Keratinocyte (primary cell): ENCODE results near the gene CCDC34. TPM values are rescaled to one million over a fixed set of nuclear protein-coding genes. Genes with fewer than 3 reads are reported as not detected.

Source experiments
- DNase-seq: peaks from one replicate; pipeline ENCODE4 v3.0.0-alpha.2; 2011; ENCODE audit warnings: low read depth, missing footprints, low spot score
- FAIRE-seq: peaks from 2 replicates; lab custom pipeline; 2011; peaks lifted over from hg19 to GRCh38; lab: Jason Lieb, UNC
- H2AFZ ChIP-seq: 2 replicates; pipeline ENCODE4 v1.6.0; 2012; ENCODE audit warnings: low read length, control low read depth, inconsistent platforms; ENCODE audit not compliant: control insufficient read depth
- H3K27ac ChIP-seq: 2 replicates; pipeline ENCODE4 v1.5.1; 2011; ENCODE audit warnings: low read length; ENCODE audit not compliant: control insufficient read depth, insufficient read depth
- H3K27me3 ChIP-seq: 3 replicates; pipeline ENCODE4 v1.6.0; 2011; ENCODE audit warnings: low read length; ENCODE audit not compliant: control insufficient read depth, insufficient read depth; ENCODE audit errors: extremely low read depth
- H3K36me3 ChIP-seq, 2 experiments: 2 replicates in 1 of 2; 3 replicates in 1 of 2; pipeline ENCODE4 v1.5.1; 2011; ENCODE audit warnings: low read length in 2 of 2, mild to moderate bottlenecking in 1 of 2; ENCODE audit not compliant: control insufficient read depth in 2 of 2, insufficient read depth in 2 of 2; ENCODE audit errors: extremely low read depth in 1 of 2
- H3K4me1 ChIP-seq: 3 replicates; pipeline ENCODE4 v1.5.1; 2011; ENCODE audit warnings: low read length; ENCODE audit not compliant: control insufficient read depth, insufficient read depth; ENCODE audit errors: extremely low read depth
- H3K4me2 ChIP-seq: 3 replicates; pipeline ENCODE4 v1.6.0; 2011; ENCODE audit warnings: low read depth, low read length; ENCODE audit not compliant: control insufficient read depth, insufficient read depth; ENCODE audit errors: extremely low read depth
- H3K4me3 ChIP-seq, 3 experiments: fragments of 200-600 bp in 1 of 3; sonication (generic) in 1 of 3; 2 replicates in 2 of 3; 3 replicates in 1 of 3; pipeline ENCODE4 v1.5.1; 2011 to 2016; ENCODE audit warnings: low read length in 3 of 3, mild to moderate bottlenecking in 3 of 3, control low read depth in 2 of 3, inconsistent platforms in 1 of 3, low read depth in 1 of 3, mixed read lengths in 1 of 3, mixed run types in 1 of 3, moderate library complexity in 1 of 3; ENCODE audit not compliant: control insufficient read depth in 2 of 3, insufficient read depth in 2 of 3; ENCODE audit errors: extremely low read depth in 1 of 3
- H3K79me2 ChIP-seq: 2 replicates; pipeline ENCODE4 v1.6.0; 2012; ENCODE audit warnings: low read length; ENCODE audit not compliant: control insufficient read depth, insufficient read depth
- H3K9ac ChIP-seq: 3 replicates; pipeline ENCODE4 v1.6.0; 2011; ENCODE audit warnings: low read length; ENCODE audit not compliant: control insufficient read depth, insufficient read depth; ENCODE audit errors: extremely low read depth
- H3K9me1 ChIP-seq: 3 replicates; pipeline ENCODE4 v1.6.0; 2011; ENCODE audit warnings: low read length; ENCODE audit not compliant: control insufficient read depth, insufficient read depth; ENCODE audit errors: extremely low read depth
- H3K9me3 ChIP-seq: 2 replicates; pipeline ENCODE4 v1.5.1; 2012; ENCODE audit warnings: low read depth, low read length; ENCODE audit not compliant: control insufficient read depth
- H4K20me1 ChIP-seq: 3 replicates; pipeline ENCODE4 v1.6.0; 2011; ENCODE audit warnings: low read length; ENCODE audit not compliant: control insufficient read depth, insufficient read depth; ENCODE audit errors: extremely low read depth
- CTCF ChIP-seq, 3 experiments: IDR thresholded peaks in 1 of 3; conservative IDR thresholded peaks in 1 of 3; optimal IDR thresholded peaks in 1 of 3; 2 replicates in 2 of 3; 3 replicates in 1 of 3; pipeline versions ENCODE3 to v1.5.1; 2011; ENCODE audit warnings: low read length in 3 of 3, mild to moderate bottlenecking in 3 of 3, moderate library complexity in 2 of 3, control low read depth in 1 of 3, inconsistent platforms in 1 of 3; ENCODE audit not compliant: insufficient read depth in 2 of 3; ENCODE audit errors: extremely low read depth in 1 of 3
- EZH2 ChIP-seq: IDR thresholded peaks from one replicate; pipeline ENCODE4 v1.6.1; 2012; ENCODE audit warnings: inconsistent platforms, mild to moderate bottlenecking, low read length, moderate library complexity
- dilution Hi-C: fragments of 300-500 bp; cut with MboI; formaldehyde crosslinking; loops from one replicate; pipeline ENCODE4 v1.7.0; 2020; ENCODE audit warnings: low sequenced_read_pairs; ENCODE audit not compliant: extremely low pct_ligation_motif_present
- polyA plus RNA-seq, 5 experiments: library from polyadenylated mRNA; depleted of rRNA in 3 of 5; stranded (reverse) in 3 of 5; stranded (forward) in 1 of 5; unstranded in 1 of 5; fragments of >200 nt; gene quantifications; 1 replicate in 1 of 5; 2 replicates in 3 of 5; 3 replicates in 1 of 5; pipeline versions ENCODE4 v1.2.1 to v1.2.3, GENCODE V29; 2011 to 2012; ENCODE audit warnings: missing spikeins in 2 of 5, low read depth in 1 of 5, low replicate concordance in 1 of 5

The CCDC34 gene
- polyA plus RNA-seq, 1 donor (not counting 4 experiments of a cell fraction or from before 2014, with no cell fraction given) = 4.2 TPM

- Histone ChIP-seq H3K9me1 (no peaks in the 10 kb centered on the region), H3K27me3 (no peaks in the 10 kb centered on the region), H3K9ac (no peak overlapping the region), H3K36me3 (no peaks in the 10 kb centered on the region), H4K20me1 (no peaks in the 10 kb centered on the region), H3K4me3 (no peak overlapping the region), H2AFZ (no peak overlapping the region), H3K4me1 (no peaks in the 10 kb centered on the region), H3K79me2 (no peaks in the 10 kb centered on the region), H3K4me2 (no peak overlapping the region), H3K9me3 (no peaks in the 10 kb centered on the region), H3K27ac (no peak overlapping the region)
- dilution Hi-C loops = no loop called here
- DNase-seq (no peak), FAIRE-seq (no peak)
- TF ChIP-seq CTCF (optimal IDR thresholded peaks at IDR 0.05 in 1 of 3, IDR thresholded peaks at IDR 0.05 in 1 of 3, conservative IDR thresholded peaks at IDR 0.05 in 1 of 3; ENCODE audit: extremely low read depth in 1 of 3, insufficient read depth in 2 of 3, low read length in 3 of 3) (no peak), EZH2 (no peak)
Measured at GRCh38 chr11:27348340-27348873, 14.6 kb downstream of the CCDC34 start.

DNA sequence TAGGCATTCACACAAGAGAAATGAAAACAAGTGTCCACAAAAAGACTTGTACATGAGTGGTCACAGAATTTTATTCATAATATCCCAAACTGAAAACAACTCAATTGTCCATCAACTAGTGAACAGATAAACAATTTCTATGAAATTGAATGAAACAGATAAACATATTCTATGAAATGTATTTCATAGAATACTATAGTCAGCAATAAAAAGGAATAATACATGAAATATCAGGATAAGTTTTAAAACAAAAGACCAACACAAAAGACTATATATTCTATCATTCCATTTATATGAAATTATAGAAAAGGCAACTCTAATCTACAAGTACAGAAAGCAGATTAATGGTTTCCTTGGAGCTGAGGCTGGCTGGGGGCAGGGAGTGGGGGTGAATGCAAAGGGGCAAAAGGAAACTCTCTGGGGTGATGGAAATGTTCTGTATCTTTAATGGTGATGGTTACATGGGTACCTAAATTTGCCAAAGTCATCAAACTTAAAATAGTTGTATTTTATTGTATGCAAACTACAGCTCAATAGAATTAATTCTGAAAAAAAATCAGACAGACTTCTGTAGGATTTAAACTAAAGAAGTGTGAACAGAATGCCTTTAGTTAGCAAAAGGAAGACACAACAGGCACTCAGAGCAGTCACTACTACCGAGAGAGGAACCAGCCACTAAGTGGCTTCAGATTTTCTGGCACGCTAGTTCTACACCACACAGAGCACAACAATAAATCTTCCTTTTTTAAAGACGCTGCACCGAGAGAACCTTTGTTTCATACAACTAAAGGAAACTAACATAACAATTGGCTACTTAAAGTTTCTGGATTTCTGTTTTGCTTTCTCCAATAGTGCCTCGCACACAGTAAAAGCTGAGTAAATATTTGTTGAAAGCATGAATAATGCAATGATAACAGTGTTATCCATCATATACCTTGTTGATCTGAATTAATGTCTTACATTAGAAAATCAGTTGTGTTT, 15.4 kb downstream of the CCDC34 start:
- H3K4me3 ChIP-seq = no peak overlapping the region
- no peak for DNase-seq

More for the DNA sequence above, 15.4 kb downstream of the CCDC34 start:
- Histone ChIP-seq H3K4me1 (no peaks in the 10 kb centered on the region), H3K4me2 (no peak overlapping the region), H3K27me3 (no peaks in the 10 kb centered on the region), H3K9me1 (no peaks in the 10 kb centered on the region), H4K20me1 (no peaks in the 10 kb centered on the region), H3K9ac (no peak overlapping the region), H3K79me2 (no peaks in the 10 kb centered on the region), H3K9me3 (no peaks in the 10 kb centered on the region), H3K27ac (no peak overlapping the region), H3K36me3 (no peaks in the 10 kb centered on the region), H2AFZ (no peak overlapping the region)
- TF ChIP-seq EZH2 = no peak
- TF ChIP-seq CTCF (optimal IDR thresholded peaks at IDR 0.05 in 1 of 3, IDR thresholded peaks at IDR 0.05 in 1 of 3, conservative IDR thresholded peaks at IDR 0.05 in 1 of 3; ENCODE audit: extremely low read depth in 1 of 3, insufficient read depth in 2 of 3, low read length in 3 of 3) = no peak
- FAIRE-seq = no peak
- dilution Hi-C loops = no loop called here
